ENCODE data around the gene ITGB5. TPM values are rescaled to one million over a fixed set of nuclear protein-coding genes. Genes with fewer than 3 reads are reported as not detected.

Gene ITGB5
- total RNA-seq, 1 donor from 2014 or later, result 139 TPM

DNA sequence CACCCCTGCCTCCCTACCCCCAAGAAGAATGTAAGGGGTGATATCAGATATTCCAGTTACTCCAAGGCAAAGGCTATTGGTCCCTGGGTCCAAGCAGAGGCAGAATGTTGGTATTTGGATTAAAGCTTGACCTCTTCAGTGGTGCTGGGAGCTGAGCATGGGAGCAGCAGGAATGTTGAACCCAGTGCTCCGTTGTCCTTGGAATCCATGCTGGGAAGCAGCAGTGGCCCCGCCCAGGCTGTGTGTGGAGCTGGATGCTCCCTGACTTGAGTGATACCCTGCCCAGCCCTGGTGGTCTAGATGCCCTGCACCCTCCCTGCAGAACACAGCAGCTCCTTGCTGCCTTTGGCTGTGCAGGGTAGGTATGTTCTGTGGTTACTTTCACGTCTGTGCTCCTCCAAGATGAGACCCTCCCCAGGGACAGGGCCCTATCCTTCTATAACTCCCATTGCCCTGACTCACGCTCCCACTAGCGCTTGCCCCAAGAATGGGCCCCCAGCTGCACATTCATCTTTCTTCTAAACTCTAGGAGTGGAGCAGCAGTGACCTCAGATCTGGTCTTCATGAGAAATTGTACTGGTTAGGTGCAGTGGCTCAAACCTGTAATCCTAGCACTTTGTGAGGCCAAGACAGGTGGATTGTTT lies 121.8 kb downstream of the ITGB5 start:
- Mint-ChIP-seq H3K27ac (ENCODE audit: unreplicated experiment) (no peak overlapping the region), H3K4me3 (ENCODE audit: unreplicated experiment) (no peak overlapping the region), H3K9me3 (ENCODE audit: unreplicated experiment) (no peaks in the 10 kb centered on the region), H3K27me3 (ENCODE audit: low read depth, unreplicated experiment) (no peaks in the 10 kb centered on the region), H3K4me1 (ENCODE audit: low read depth, unreplicated experiment) (peaks cover 21% of the 10 kb centered on the region), H3K36me3 (ENCODE audit: low read depth, unreplicated experiment) (peaks cover 51% of the 10 kb centered on the region)
- Histone ChIP-seq H3K79me2 (ENCODE audit: insufficient read depth, low read length) (no peaks in the 10 kb centered on the region), H3K9ac (ENCODE audit: low read length) (no peak overlapping the region), H3K27ac (ENCODE audit: low read depth, low read length) (no peak overlapping the region), H2AFZ (ENCODE audit: low read depth, low read length) (no peak overlapping the region), H3K4me3 (ENCODE audit: insufficient read depth, low read depth, low read length) (no peak overlapping the region), H3K36me3 (ENCODE audit: insufficient read depth, low read length) (peaks cover 29% of the 10 kb centered on the region), H3K4me1 (ENCODE audit: insufficient read depth, low read length) (peaks cover 8% of the 10 kb centered on the region), H3K4me2 (ENCODE audit: low read length) (no peak overlapping the region), H3K9me3 (ENCODE audit: insufficient read depth, low read depth, low read length) (no peaks in the 10 kb centered on the region), H3K27me3 (ENCODE audit: insufficient read depth, low read length) (no peaks in the 10 kb centered on the region), H4K20me1 (ENCODE audit: insufficient read depth, low read length) (no peaks in the 10 kb centered on the region)
- TF ChIP-seq, protein P1, sequence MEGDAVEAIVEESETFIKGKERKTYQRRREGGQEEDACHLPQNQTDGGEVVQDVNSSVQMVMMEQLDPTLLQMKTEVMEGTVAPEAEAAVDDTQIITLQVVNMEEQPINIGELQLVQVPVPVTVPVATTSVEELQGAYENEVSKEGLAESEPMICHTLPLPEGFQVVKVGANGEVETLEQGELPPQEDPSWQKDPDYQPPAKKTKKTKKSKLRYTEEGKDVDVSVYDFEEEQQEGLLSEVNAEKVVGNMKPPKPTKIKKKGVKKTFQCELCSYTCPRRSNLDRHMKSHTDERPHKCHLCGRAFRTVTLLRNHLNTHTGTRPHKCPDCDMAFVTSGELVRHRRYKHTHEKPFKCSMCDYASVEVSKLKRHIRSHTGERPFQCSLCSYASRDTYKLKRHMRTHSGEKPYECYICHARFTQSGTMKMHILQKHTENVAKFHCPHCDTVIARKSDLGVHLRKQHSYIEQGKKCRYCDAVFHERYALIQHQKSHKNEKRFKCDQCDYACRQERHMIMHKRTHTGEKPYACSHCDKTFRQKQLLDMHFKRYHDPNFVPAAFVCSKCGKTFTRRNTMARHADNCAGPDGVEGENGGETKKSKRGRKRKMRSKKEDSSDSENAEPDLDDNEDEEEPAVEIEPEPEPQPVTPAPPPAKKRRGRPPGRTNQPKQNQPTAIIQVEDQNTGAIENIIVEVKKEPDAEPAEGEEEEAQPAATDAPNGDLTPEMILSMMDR (IDR thresholded peaks at IDR 0.05; ENCODE audit: insufficient read depth, low read depth, low read length), result no peak
- no peak for TF ChIP-seq EZH2 (IDR thresholded peaks at IDR 0.05; ENCODE audit: insufficient read depth, low read length)
- no peak for FAIRE-seq
- no peak for DNase-seq (ENCODE audit: low read depth)

DNA sequence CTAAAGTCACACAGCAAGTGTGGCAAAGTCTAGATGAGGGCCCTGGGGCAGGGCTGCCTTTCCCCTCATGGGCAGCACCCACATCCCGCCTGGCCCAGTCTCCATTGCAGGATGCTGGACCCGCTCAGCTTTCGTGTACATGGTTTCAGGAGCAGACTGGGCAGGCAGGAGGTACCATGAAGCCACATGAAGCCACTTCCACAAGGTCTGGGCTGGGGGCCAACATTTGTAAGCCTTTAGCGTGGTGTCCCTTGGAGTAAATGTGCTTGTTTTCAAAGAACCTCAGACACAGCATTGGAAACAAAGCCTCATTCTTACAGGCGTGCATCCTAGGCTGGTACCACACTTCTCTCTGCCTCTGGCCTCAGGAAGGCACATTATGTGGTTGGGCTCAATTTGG lies 122.4 kb downstream of the ITGB5 start:
- H3K9ac ChIP-seq (ENCODE audit: low read length), result no peak overlapping the region
- DNase-seq (ENCODE audit: low read depth), result no peak
- Mint-ChIP-seq H3K27me3 (ENCODE audit: low read depth, unreplicated experiment) (no peaks in the 10 kb centered on the region), H3K36me3 (ENCODE audit: low read depth, unreplicated experiment) (peaks cover 50% of the 10 kb centered on the region), H3K27ac (ENCODE audit: unreplicated experiment) (no peak overlapping the region), H3K4me1 (ENCODE audit: low read depth, unreplicated experiment) (peaks cover 19% of the 10 kb centered on the region), H3K9me3 (ENCODE audit: unreplicated experiment) (no peaks in the 10 kb centered on the region), H3K4me3 (ENCODE audit: unreplicated experiment) (no peak overlapping the region)
- H3K9me3 ChIP-seq (ENCODE audit: insufficient read depth, low read depth, low read length), result no peaks in the 10 kb centered on the region
- H3K36me3 ChIP-seq (ENCODE audit: insufficient read depth, low read length), result peaks cover 29% of the 10 kb centered on the region
- H3K79me2 ChIP-seq (ENCODE audit: insufficient read depth, low read length), result no peaks in the 10 kb centered on the region
- H4K20me1 ChIP-seq (ENCODE audit: insufficient read depth, low read length), result no peaks in the 10 kb centered on the region
- no peak overlapping the region for H3K4me3 ChIP-seq (ENCODE audit: insufficient read depth, low read depth, low read length)
- peaks cover 8% of the 10 kb centered on the region for H3K4me1 ChIP-seq (ENCODE audit: insufficient read depth, low read length)
- FAIRE-seq, result no peak
- H2AFZ ChIP-seq (ENCODE audit: low read depth, low read length), result no peak overlapping the region
- H3K4me2 ChIP-seq (ENCODE audit: low read length), result no peak overlapping the region
- H3K27me3 ChIP-seq (ENCODE audit: insufficient read depth, low read length), result no peaks in the 10 kb centered on the region
- TF ChIP-seq, protein P1 (IDR thresholded peaks at IDR 0.05; ENCODE audit: insufficient read depth, low read depth, low read length), result no peak
- no peak for TF ChIP-seq EZH2 (IDR thresholded peaks at IDR 0.05; ENCODE audit: insufficient read depth, low read length)
- no peak overlapping the region for H3K27ac ChIP-seq (ENCODE audit: low read depth, low read length)

DNA sequence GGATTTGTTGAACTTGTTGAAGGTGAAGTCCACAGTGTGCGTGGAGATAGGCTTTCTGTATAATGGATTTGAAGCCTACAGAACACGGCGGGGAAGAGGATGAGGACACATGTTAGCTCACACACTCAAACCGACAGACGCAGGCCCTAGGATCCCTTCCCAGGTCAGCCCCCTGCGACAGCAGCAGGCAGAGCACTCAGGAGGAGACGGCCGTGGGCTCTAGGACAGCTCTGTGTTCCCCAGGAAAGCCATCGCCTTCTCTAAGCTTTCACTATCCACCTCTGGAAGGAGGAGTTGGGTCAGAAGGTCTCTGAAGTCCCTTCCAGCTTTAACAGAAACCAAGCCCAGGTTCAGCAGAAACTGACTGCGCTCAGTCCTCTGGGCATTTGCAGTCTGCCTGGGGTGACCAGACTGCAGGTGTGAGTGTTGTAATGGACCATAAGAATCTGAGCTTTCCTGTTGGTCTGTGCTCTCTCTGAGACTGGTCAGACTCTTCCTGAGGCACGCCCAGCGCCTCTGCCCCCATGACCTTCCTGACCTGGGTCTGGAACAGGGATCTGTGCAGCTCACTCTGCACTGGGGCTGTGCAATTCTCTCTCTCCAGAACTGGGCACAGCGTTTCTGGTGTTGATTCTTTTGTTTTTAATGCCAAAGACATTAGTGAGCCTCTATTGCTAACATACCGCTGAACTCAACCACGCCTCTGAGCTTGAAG lies 123.4 kb downstream of the ITGB5 start:
- no peaks in the 10 kb centered on the region for H3K9me3 Mint-ChIP-seq (ENCODE audit: unreplicated experiment)
- no peak overlapping the region for H3K27ac Mint-ChIP-seq (ENCODE audit: unreplicated experiment)
- no peak for FAIRE-seq
- H3K27me3 ChIP-seq (ENCODE audit: insufficient read depth, low read length), result no peaks in the 10 kb centered on the region
- no peak overlapping the region for H2AFZ ChIP-seq (ENCODE audit: low read depth, low read length)
- H3K4me2 ChIP-seq (ENCODE audit: low read length), result no peak overlapping the region
- H3K79me2 ChIP-seq (ENCODE audit: insufficient read depth, low read length), result no peaks in the 10 kb centered on the region
- no peaks in the 10 kb centered on the region for H4K20me1 ChIP-seq (ENCODE audit: insufficient read depth, low read length)
- peaks cover 8% of the 10 kb centered on the region for H3K4me1 ChIP-seq (ENCODE audit: insufficient read depth, low read length)
- no peak for DNase-seq (ENCODE audit: low read depth)
- no peak overlapping the region for H3K4me3 Mint-ChIP-seq (ENCODE audit: unreplicated experiment)
- TF ChIP-seq, protein P1 (IDR thresholded peaks at IDR 0.05; ENCODE audit: insufficient read depth, low read depth, low read length), result no peak
- TF ChIP-seq EZH2 (IDR thresholded peaks at IDR 0.05; ENCODE audit: insufficient read depth, low read length), result no peak
- peaks cover under 1% of the 10 kb centered on the region for H3K27me3 Mint-ChIP-seq (ENCODE audit: low read depth, unreplicated experiment)
- peaks cover 26% of the 10 kb centered on the region for H3K36me3 ChIP-seq (ENCODE audit: insufficient read depth, low read length)
- peaks cover 25% of the 10 kb centered on the region for H3K4me1 Mint-ChIP-seq (ENCODE audit: low read depth, unreplicated experiment)
- no peak overlapping the region for H3K27ac ChIP-seq (ENCODE audit: low read depth, low read length)
- no peaks in the 10 kb centered on the region for H3K9me3 ChIP-seq (ENCODE audit: insufficient read depth, low read depth, low read length)
- peaks cover 43% of the 10 kb centered on the region for H3K36me3 Mint-ChIP-seq (ENCODE audit: low read depth, unreplicated experiment)
- H3K4me3 ChIP-seq (ENCODE audit: insufficient read depth, low read depth, low read length), result no peak overlapping the region
- H3K9ac ChIP-seq (ENCODE audit: low read length), result no peak overlapping the region
